Nephron (organoid): Measurements from ENCODE around the gene DPPA2.

Experiments
- H3K27ac Mint-ChIP-seq, 3 experiments: 2 replicates each; pipeline ENCODE4 v1.8.0; 2020; ENCODE audit warnings: mixed read lengths in 3 of 3, mild to moderate bottlenecking in 2 of 3, moderate library complexity in 1 of 3
- H3K27me3 Mint-ChIP-seq: 2 replicates; pipeline ENCODE4 v1.8.0; 2021; ENCODE audit warnings: low read depth, mild to moderate bottlenecking, moderate library complexity, mixed read lengths
- H3K36me3 Mint-ChIP-seq: 2 replicates; pipeline ENCODE4 v1.8.0; 2020; ENCODE audit warnings: low read depth, mixed read lengths
- H3K4me1 Mint-ChIP-seq: 2 replicates; pipeline ENCODE4 v1.8.0; 2020; ENCODE audit warnings: mixed read lengths
- H3K4me3 Mint-ChIP-seq, 3 experiments: 2 replicates each; pipeline ENCODE4 v1.8.0; 2020; ENCODE audit warnings: mild to moderate bottlenecking in 3 of 3, mixed read lengths in 3 of 3, moderate library complexity in 2 of 3
- H3K9me3 Mint-ChIP-seq: 2 replicates; pipeline ENCODE4 v1.8.0; 2020; ENCODE audit warnings: mixed read lengths
- CTCF ChIP-seq, 3 experiments: fragments of 200-600 bp; sonication (generic); IDR thresholded peaks; one replicate each; pipeline ENCODE4 v1.5.0; 2021; ENCODE audit warnings: antibody characterized with exemption in 3 of 3; ENCODE audit not compliant: unreplicated experiment in 3 of 3

DPPA2 gene

DNA sequence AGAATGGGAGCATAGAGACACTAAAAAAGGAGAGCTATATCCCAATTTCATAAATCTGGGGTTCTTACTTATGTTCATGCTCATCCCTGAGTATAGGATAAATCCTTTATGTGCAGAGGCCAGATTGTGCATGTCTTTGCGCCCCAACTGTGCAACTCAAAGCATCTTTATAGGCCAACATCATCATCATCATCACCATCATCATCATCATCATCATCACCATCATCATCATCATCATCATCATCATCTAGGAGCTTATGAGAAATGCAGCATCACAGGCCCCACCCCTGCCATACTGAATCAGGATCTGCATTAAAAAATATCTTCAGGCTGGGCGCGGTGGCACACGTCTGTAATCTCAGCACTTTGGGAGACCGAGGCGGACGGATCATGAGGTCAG, 45.5 kb downstream of the DPPA2 start:
- no peaks in the 10 kb centered on the region for H3K27me3 Mint-ChIP-seq
- H3K4me3 Mint-ChIP-seq = no peak overlapping the region
- H3K27ac Mint-ChIP-seq = no peak overlapping the region
- no peaks in the 10 kb centered on the region for H3K36me3 Mint-ChIP-seq
- H3K4me1 Mint-ChIP-seq = peaks cover under 1% of the 10 kb centered on the region
- H3K9me3 Mint-ChIP-seq = peaks cover 3% of the 10 kb centered on the region
- TF ChIP-seq CTCF (IDR thresholded peaks at IDR 0.05; ENCODE audit: unreplicated experiment in 3 of 3) = no peak

GRCh38 chr3:109269577-109270275, 46.6 kb downstream of the DPPA2 start:
- Mint-ChIP-seq H3K27ac (no peak overlapping the region), H3K27me3 (no peaks in the 10 kb centered on the region), H3K4me3 (no peak overlapping the region), H3K9me3 (peaks cover 3% of the 10 kb centered on the region), H3K36me3 (no peaks in the 10 kb centered on the region), H3K4me1 (peaks cover 8% of the 10 kb centered on the region)
- no peak for TF ChIP-seq CTCF (IDR thresholded peaks at IDR 0.05; ENCODE audit: unreplicated experiment in 3 of 3)

- Mint-ChIP-seq H3K27ac (no peak overlapping the region), H3K4me3 (no peak overlapping the region), H3K27me3 (peaks cover 3% of the 10 kb centered on the region), H3K9me3 (peaks cover 3% of the 10 kb centered on the region), H3K36me3 (no peaks in the 10 kb centered on the region), H3K4me1 (peaks cover 8% of the 10 kb centered on the region)
- TF ChIP-seq CTCF (IDR thresholded peaks at IDR 0.05; ENCODE audit: unreplicated experiment in 3 of 3) = no peak
These were observed 48.1 kb downstream of the DPPA2 start for GRCh38 chr3:109268181-109268580.

- H3K27me3 Mint-ChIP-seq = peaks cover 4% of the 10 kb centered on the region
- TF ChIP-seq CTCF (IDR thresholded peaks at IDR 0.05; ENCODE audit: unreplicated experiment in 3 of 3) = no peak
- peaks cover 3% of the 10 kb centered on the region for H3K9me3 Mint-ChIP-seq
- H3K4me1 Mint-ChIP-seq = peaks cover 8% of the 10 kb centered on the region
- no peaks in the 10 kb centered on the region for H3K36me3 Mint-ChIP-seq
- no peak overlapping the region for H3K4me3 Mint-ChIP-seq
- peak overlapping the region; percentile 5 to 20 (median 17) for H3K27ac Mint-ChIP-seq
These were observed 51.0 kb downstream of the DPPA2 start for GRCh38 chr3:109265295-109265694.

- peak overlapping the region; percentile 75 to 91 (median 88) for H3K27ac Mint-ChIP-seq
- peaks cover 19% of the 10 kb centered on the region for H3K4me1 Mint-ChIP-seq
- H3K27me3 Mint-ChIP-seq = peaks cover 3% of the 10 kb centered on the region
- H3K4me3 Mint-ChIP-seq = no peak overlapping the region
- H3K9me3 Mint-ChIP-seq = no peaks in the 10 kb centered on the region
- no peaks in the 10 kb centered on the region for H3K36me3 Mint-ChIP-seq
- TF ChIP-seq CTCF (IDR thresholded peaks at IDR 0.05; ENCODE audit: unreplicated experiment in 3 of 3) = no peak
These were observed 59.0 kb downstream of the DPPA2 start for GRCh38 chr3:109257269-109257668.

GRCh38 chr3:109254770-109255169, 61.5 kb downstream of the DPPA2 start:
- no peak overlapping the region for H3K4me3 Mint-ChIP-seq
- H3K36me3 Mint-ChIP-seq = no peaks in the 10 kb centered on the region
- TF ChIP-seq CTCF (IDR thresholded peaks at IDR 0.05; ENCODE audit: unreplicated experiment in 3 of 3) = no peak
- peaks cover 19% of the 10 kb centered on the region for H3K4me1 Mint-ChIP-seq
- peaks cover 4% of the 10 kb centered on the region for H3K9me3 Mint-ChIP-seq
- H3K27ac Mint-ChIP-seq = no peak overlapping the region
- peaks cover 3% of the 10 kb centered on the region for H3K27me3 Mint-ChIP-seq
